Medulla oblongata (tissue), 1 donor: ENCODE data around the gene HS3ST6.
"Not testable (repeated sequence)": the region's sequence is repeated elsewhere in the genome, so short reads cannot be mapped to it uniquely, and the experiment has no call there.

Source experiments
- DNase-seq: peaks from one replicate; pipeline ENCODE4 v3.0.0-alpha.2; 2015; ENCODE audit errors: extremely low spot score

Gene HS3ST6

DNA sequence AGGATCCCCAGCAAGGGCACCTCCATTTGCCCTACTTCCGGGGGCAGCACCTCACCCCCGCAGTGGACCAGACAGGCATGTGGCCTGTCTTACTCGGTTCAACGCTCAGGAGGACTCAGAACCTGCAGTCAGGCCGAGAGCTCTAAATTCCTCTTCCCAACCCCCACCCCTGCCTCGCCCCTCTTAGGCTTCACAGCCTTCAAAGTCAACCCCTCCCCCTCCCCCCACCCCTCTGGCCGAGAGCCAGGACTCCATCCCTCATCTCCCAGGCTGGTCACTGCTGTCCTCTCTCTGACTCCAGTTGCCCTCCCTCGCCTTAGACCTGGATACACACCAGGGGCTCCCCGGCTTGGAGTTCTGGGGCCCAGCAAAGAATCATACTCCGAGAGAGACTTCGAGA is 8.1 kb upstream of the HS3ST6 start:
- DNase-seq: no peak

DNA sequence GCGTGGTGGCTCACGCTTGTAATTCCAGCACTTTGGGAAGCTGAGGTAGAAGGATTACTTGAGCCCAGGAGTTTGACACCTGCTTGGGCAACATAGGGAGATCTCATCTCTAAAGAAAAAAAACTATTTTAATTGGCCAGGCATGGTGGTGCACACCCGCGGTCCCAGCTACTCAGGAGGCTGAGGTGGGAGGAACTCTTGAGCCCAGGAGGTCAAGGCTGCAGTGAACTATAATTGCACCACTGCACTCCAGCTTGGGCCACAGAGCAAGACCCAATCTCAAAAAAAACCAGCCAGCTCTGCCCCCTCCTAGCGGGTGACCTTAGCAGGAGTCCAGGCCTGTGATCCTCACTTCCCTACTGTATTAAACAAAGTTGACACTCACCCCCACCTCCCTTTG is 5.9 kb upstream of the HS3ST6 start:
- no peak for DNase-seq

DNA sequence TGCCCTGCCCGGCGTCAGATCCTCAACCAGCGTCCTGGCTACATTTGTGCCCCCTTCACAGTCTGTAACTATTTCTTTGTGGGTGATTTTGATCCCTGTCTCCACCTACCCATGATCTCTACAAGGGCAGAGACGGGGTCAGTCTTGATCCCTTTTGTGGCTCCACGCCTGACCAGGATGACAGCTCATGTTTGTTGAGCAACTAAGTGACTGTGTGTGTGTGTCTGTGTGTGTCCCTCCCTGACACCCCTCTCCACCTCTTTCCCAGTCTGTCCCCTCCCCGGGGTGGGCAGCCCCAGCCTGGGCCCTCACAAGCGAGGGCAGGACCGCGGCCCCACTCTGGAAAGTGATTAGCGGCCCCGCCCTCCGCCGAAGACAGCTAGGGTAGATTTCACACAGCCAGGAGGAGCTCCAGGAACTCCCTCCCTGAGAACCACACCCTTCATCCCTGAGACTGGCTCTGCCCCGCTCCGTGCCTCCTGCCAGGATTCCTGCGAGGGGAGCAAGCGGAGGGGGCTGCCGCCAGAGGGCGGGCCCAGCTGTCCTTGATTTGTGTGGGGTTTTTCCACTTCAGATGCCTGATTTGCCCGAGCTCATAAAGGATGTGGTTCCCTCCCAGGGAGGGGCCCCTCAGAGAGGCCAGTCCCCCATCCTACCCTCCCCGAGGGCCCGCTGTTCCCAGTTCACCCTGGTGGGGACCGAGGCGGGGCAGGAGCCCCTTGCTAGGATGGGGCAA is 5.3 kb upstream of the HS3ST6 start:
- no peak for DNase-seq

DNA sequence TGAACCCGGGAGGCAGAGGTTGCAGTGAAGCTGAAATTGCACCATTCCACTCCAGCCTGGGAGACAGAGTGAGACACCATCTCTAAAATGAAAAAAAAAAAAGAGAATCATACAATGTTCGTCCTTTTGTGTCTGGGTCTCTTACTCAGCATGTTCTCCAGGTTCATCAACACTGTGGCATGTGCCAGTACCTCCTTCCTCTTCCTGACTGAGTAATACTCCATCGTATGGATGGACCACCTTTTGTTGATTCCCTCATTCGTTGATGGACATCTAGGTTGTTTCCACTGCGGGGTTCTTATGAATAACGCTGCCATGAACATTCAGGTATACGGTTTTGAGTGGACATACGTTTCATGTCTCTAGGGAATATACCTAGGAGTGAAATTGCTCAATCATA is 4.1 kb upstream of the HS3ST6 start:
- DNase-seq: no peak

DNA sequence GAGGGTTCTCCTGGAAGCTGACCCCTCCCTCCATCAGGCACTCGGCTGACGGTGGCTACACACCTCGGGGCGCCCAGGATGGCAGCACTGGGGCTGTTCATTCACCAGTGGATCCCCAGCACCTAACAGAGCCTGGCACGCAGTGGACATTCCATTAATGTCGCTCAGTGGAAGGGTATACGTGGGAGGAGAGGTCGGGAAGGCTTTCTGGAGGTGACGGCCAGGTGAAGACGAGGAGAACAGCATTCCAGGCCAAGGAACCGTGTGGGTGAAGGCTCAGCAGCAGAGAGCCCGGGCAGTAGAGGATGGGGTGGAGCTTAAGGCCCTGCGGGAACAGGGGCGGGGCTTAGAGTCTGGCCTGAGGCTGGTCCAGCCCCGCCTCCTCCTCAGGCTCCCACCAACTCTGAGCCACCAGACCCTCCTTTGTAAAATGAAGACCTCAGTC is 2.5 kb upstream of the HS3ST6 start:
- DNase-seq: no peak

DNA sequence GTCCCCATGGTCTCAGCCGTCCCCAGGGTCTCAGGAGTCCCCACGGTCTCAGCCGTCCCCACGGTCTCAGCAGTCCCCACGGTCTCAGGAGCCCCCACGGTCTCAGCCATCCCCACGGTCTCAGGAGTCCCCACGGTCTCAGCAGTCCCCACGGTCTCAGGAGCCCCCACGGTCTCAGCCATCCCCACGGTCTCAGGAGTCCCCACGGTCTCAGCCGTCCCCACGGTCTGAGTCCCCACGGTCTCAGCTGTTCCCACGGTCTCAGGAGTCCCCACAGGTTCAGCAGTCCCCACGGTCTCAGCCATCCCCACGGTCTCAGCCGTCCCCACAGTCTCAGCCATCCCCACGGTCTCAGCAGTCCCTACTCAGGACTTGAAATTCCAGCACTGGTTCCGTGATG is 1.9 kb upstream of the HS3ST6 start:
- not testable (repeated sequence) for DNase-seq

GRCh38 chr16:1919327-1919998 is 1.2 kb upstream of the HS3ST6 start:
- no peak for DNase-seq

DNA sequence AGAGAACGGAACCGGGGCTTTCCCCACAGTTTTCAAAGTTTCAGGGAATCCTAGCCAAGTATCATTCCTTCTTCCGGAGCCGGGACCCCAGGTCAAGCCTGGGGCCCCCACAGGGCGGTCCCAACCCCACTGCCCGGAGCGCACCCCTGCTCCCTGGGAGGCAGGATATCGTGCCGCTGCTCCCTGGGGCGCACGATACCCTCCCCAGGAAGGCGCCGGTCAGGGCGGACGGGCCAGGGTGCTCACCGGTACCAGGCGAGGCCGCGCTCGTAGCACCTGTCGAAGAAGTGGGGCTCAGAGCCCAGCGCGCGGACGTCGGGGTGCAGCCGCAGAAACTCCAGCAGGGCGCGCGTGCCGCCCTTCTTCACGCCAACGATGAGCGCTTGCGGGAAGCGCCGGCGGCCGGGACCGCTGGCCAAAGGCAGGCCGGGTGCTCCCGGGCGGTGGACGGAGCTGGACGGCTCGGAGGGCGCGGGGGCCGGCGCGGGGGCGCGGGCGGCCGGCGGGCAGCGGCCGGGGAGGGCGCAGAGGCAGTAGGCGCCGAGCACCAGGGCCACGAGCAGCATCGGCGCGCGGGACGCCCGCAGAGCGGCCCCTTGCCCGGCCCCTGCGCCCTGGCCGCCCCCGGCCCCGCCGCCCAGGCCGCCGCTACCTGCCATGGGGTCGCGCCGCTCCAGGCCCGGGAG is 407 bp downstream of the HS3ST6 start:
- DNase-seq: no peak

GRCh38 chr16:1917056-1917664 is 1.1 kb downstream of the HS3ST6 start:
- no peak for DNase-seq

- DNase-seq: no peak
Observed at GRCh38 chr16:1916640-1916990, 1.6 kb downstream of the HS3ST6 start.

DNA sequence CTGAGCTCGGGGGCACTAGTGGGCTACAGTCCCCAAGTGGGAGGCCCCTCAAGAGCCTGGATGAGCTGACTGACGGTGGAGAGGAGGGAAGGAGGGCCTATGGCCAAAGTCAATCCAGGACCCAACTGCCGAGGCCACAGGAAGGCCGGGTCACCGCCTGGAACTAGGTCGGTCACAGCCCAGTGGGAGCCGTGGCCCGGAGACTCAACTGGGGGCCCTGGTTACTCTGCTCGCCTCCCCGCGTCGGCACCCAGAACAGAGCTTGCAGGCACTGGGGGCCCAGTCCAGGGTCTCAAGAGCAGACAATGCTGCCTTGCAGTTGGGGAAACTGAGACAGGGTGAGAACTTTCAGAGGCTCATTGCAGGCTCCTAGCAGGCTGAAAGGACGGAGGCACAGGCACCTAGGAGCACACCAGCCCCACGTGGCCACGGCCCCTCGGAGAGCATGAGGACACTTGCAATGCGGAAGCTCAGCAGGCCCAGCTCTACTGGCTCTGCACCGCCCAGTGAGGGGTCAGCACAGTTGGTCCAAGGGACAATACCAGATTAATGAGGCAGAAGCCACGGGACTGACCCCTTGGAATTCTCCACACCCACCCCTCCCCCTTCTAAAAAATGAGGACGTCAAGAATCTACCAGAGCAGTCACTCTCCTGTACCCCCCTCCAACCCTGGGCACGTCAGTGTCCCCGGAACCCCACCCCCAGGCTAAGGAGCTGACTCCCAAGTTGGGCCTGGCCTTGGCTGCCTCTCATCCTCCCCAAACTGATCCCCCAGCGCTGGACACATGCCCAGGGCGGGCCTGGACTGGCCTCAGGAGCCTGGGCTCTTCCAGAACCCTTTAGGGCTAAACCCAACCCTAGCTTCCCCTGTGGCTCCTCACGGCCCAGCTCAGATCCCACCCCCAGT is 2.2 kb downstream of the HS3ST6 start:
- DNase-seq: no peak

- no peak for DNase-seq
Observed at GRCh38 chr16:1914988-1915387, 3.2 kb downstream of the HS3ST6 start.

- no peak for DNase-seq
Observed at GRCh38 chr16:1914084-1914608, 4.1 kb downstream of the HS3ST6 start.

DNA sequence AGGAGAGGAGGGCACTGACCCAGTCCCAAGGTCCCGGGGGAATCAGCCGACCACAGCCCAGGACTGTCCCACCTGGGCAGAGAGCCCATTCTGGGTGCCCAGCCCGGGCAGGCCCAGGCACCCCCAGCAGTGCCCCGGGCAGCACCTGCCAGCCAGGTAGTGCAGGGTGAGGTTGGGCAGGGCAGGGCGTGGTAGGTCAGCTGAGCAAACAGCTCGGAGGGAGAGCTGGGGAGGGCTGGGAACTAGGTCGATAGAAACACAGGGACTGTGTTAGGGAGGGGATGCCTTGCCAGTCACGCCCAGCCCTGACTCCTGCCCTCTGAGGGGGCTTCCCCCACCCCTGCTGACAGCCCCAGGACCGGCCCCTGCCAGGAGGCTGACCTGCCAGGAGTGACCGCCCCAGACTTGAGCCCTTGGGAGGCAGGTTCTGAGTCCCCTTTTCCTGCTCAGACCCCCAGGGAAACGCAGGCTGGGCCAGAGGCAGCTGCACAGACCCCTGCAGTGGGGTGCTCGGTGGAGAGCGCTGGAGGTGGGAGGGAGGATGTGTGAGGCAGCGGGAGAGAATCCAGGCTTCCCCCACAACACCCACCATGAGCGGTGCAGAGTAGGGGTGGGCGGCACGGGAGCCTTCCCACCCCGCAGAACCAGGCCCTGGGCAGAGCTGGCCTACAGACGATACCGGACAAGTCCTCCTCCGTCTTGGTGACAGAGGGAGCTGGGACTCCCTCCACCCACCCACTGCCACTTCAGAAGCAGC is 4.7 kb downstream of the HS3ST6 start:
- DNase-seq: no peak

DNA sequence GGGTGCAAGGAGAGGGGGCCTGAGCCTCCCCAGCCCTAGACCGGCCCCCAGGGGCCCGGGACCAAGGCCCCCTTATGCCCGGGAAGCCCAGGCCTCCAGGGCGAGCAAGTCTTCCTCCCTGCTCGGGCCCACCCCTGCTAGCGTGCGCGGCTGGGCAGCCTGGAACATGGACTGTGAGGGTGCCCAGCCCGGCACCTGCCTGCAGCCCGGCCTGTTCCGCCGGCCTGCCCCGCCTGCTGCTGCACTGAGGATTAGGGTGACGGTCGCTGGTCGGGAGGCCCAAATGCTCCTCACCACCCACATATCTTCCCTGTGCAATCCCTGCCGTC is 6.0 kb downstream of the HS3ST6 start:
- DNase-seq: no peak

- DNase-seq: no peak
Observed at GRCh38 chr16:1911467-1912214, 6.6 kb downstream of the HS3ST6 start.

- no peak for DNase-seq
Observed at GRCh38 chr16:1909561-1910231, 8.5 kb downstream of the HS3ST6 start.

GRCh38 chr16:1908983-1909382 is 9.2 kb downstream of the HS3ST6 start:
- no peak for DNase-seq

DNA sequence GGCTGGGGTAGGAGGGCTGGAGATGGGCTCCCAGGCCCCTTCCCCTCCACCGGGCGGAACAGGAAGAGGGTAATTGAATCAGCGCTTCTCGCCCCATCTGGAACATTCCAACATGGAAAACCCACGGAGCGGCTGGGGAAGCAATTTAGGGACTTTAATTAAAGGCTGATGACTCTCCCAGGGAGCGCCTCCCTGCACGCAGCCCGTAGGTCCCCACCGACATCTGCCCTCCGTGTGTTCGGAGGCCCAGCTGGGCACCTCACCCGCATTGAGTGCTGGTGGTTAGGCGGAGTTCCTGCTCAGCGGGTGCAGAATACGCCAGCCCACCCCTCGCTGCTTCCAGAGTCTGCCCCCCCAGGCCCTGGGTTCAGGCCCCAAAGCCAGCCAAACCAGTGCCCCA is 10.0 kb downstream of the HS3ST6 start:
- DNase-seq: no peak
